Hematopoietic multipotent progenitor cell treated with erythropoietin and hydrocortisone succinate and interleukin-3 and kit ligand, for 17 days (in vitro differentiated cells): ENCODE data around the gene TMEM150B.
"Not testable (repeated sequence)": the region's sequence is repeated elsewhere in the genome, so short reads cannot be mapped to it uniquely, and the experiment has no call there.

Experiments used
- DNase-seq: peaks from one replicate; pipeline ENCODE4 v3.0.0-alpha.2; 2015; ENCODE audit warnings: low spot score

The TMEM150B gene

GRCh38 chr19:55339105-55339888 is 14.2 kb upstream of the TMEM150B start, which contains the start of gene KMT5C:
Gene KMT5C (plus strand): TSS chr19:55339876. CDS start chr19:55341937, 2,061 bp downstream.
- peak; percentile 100 for DNase-seq

- no peak for DNase-seq
These were observed 11.0 kb upstream of the TMEM150B start for GRCh38 chr19:55336101-55336500.

- no peak for DNase-seq
These were observed 8.7 kb upstream of the TMEM150B start for GRCh38 chr19:55333870-55334269.

- not testable (repeated sequence) for DNase-seq
These were observed 4.7 kb upstream of the TMEM150B start for GRCh38 chr19:55329791-55330190.

- not testable (repeated sequence) for DNase-seq
These were observed 3.7 kb upstream of the TMEM150B start for GRCh38 chr19:55328774-55329318.

GRCh38 chr19:55324662-55325061 is 479 bp downstream of the TMEM150B start:
- DNase-seq, result no peak

- DNase-seq, result no peak
These were observed 2.8 kb downstream of the TMEM150B start for GRCh38 chr19:55322204-55322885.

GRCh38 chr19:55321466-55322137 is 3.5 kb downstream of the TMEM150B start:
- DNase-seq, result no peak

- DNase-seq, result no peak
These were observed 4.2 kb downstream of the TMEM150B start for GRCh38 chr19:55320844-55321419.

GRCh38 chr19:55319785-55320184 is 5.4 kb downstream of the TMEM150B start:
- DNase-seq, result no peak

GRCh38 chr19:55316646-55317045 is 8.5 kb downstream of the TMEM150B start:
- DNase-seq, result no peak

- no peak for DNase-seq
These were observed 9.1 kb downstream of the TMEM150B start for GRCh38 chr19:55315956-55316525.

GRCh38 chr19:55314396-55314795 is 10.7 kb downstream of the TMEM150B start:
- no peak for DNase-seq

GRCh38 chr19:55312621-55313512 is 12.3 kb downstream of the TMEM150B start:
- DNase-seq, result no peak

- DNase-seq, result no peak
These were observed 13.3 kb downstream of the TMEM150B start for GRCh38 chr19:55311797-55312196.

- no peak for DNase-seq
These were observed 13.7 kb downstream of the TMEM150B start for GRCh38 chr19:55311397-55311796.

- DNase-seq, result no peak
These were observed 14.6 kb downstream of the TMEM150B start for GRCh38 chr19:55310498-55310897.

GRCh38 chr19:55309448-55309847 is 15.7 kb downstream of the TMEM150B start:
- no peak for DNase-seq

GRCh38 chr19:55308281-55308680 is 16.9 kb downstream of the TMEM150B start:
- no peak for DNase-seq

- no peak for DNase-seq
These were observed 18.4 kb downstream of the TMEM150B start for GRCh38 chr19:55306712-55307111.
